Activated CD8-positive, alpha-beta memory T cell treated with anti-CD3 and anti-CD28 coated beads, Interleukin-2, amount 50 U/mL, for 4 hours (primary cell): ENCODE data around the gene CBFA2T2.
A peak's percentile ranks its signal among the peaks of the same experiment; 100 is the strongest.

Experiments used
- DNase-seq: peaks from one replicate; pipeline ENCODE4 v3.0.0-alpha.2; 2020

CBFA2T2 gene

GRCh38 chr20:33669873-33670640 lies 180.2 kb downstream of the CBFA2T2 start:
- no peak for DNase-seq

GRCh38 chr20:33670715-33671499 lies 181.0 kb downstream of the CBFA2T2 start:
- no peak for DNase-seq

GRCh38 chr20:33671573-33672288 lies 181.8 kb downstream of the CBFA2T2 start:
- DNase-seq, result no peak

GRCh38 chr20:33672426-33673113 lies 182.7 kb downstream of the CBFA2T2 start:
- no peak for DNase-seq

- no peak for DNase-seq
Measured at GRCh38 chr20:33673114-33673409, 183.2 kb downstream of the CBFA2T2 start.

GRCh38 chr20:33673410-33674293 lies 183.8 kb downstream of the CBFA2T2 start:
- DNase-seq, result no peak

GRCh38 chr20:33674294-33675135 lies 184.6 kb downstream of the CBFA2T2 start, which contains the start of gene NECAB3:
NECAB3 (minus strand) TSS chr20:33674428; CDS start chr20:33674352, 76 bp downstream.
- peak; percentile 54 for DNase-seq

- no peak for DNase-seq
Measured at GRCh38 chr20:33675136-33675959, 185.5 kb downstream of the CBFA2T2 start.

- DNase-seq, result no peak
Measured at GRCh38 chr20:33676121-33676520, 186.2 kb downstream of the CBFA2T2 start.

GRCh38 chr20:33676652-33677645 lies 187.1 kb downstream of the CBFA2T2 start:
- DNase-seq, result no peak

GRCh38 chr20:33677991-33678702 lies 188.3 kb downstream of the CBFA2T2 start:
- DNase-seq, result no peak

- peak; percentile 29 for DNase-seq
Measured at GRCh38 chr20:33679758-33680485, 190.0 kb downstream of the CBFA2T2 start.

GRCh38 chr20:33680686-33681085 lies 190.8 kb downstream of the CBFA2T2 start:
- no peak for DNase-seq

- no peak for DNase-seq
Measured at GRCh38 chr20:33681288-33681687, 191.4 kb downstream of the CBFA2T2 start.

- no peak for DNase-seq
Measured at GRCh38 chr20:33681728-33682353, 191.9 kb downstream of the CBFA2T2 start.

GRCh38 chr20:33684533-33685327 lies 194.8 kb downstream of the CBFA2T2 start:
- no peak for DNase-seq
